Hepatocyte (in vitro differentiated cells): ENCODE measurements around the gene FAM170B. TPM values are rescaled to one million over a fixed set of nuclear protein-coding genes. Genes with fewer than 3 reads are reported as not detected.

Source experiments
- DNase-seq: peaks from one replicate; pipeline ENCODE4 v3.0.0-alpha.2; 2016; ENCODE audit warnings: low spot score
- H2AFZ ChIP-seq: fragments of 200-600 bp; sonication (generic); 2 replicates; pipeline ENCODE4 v1.6.0; 2016; ENCODE audit warnings: antibody characterized with exemption, mild to moderate bottlenecking
- H3K27ac ChIP-seq: fragments of 200-600 bp; sonication (generic); 2 replicates; pipeline ENCODE4 v1.5.1; 2016; ENCODE audit warnings: mild to moderate bottlenecking
- H3K27me3 ChIP-seq: fragments of 200-600 bp; sonication (generic); 2 replicates; pipeline ENCODE4 v1.6.1; 2016
- H3K36me3 ChIP-seq: fragments of 200-600 bp; sonication (generic); replicated peaks from 2 replicates; pipeline ENCODE4 v1.5.1; 2016; ENCODE audit warnings: low read depth; ENCODE audit not compliant: insufficient read depth
- H3K4me1 ChIP-seq: fragments of 200-600 bp; sonication (generic); 2 replicates; pipeline ENCODE4 v1.5.1; 2016; ENCODE audit warnings: mild to moderate bottlenecking, moderate library complexity; ENCODE audit not compliant: insufficient read depth
- H3K4me2 ChIP-seq: fragments of 200-600 bp; sonication (generic); 2 replicates; pipeline ENCODE4 v1.6.0; 2016
- H3K4me3 ChIP-seq: fragments of 200-600 bp; sonication (generic); 2 replicates; pipeline ENCODE4 v1.5.1; 2016; ENCODE audit warnings: mild to moderate bottlenecking
- H3K79me2 ChIP-seq: fragments of 200-600 bp; sonication (generic); 2 replicates; pipeline ENCODE4 v1.6.0; 2017; ENCODE audit warnings: mild to moderate bottlenecking
- H3K9me2 ChIP-seq: fragments of 200-600 bp; sonication (generic); replicated peaks from 2 replicates; pipeline ENCODE4 v1.6.0; 2017; ENCODE audit warnings: mild to moderate bottlenecking; ENCODE audit not compliant: insufficient read depth
- H3K9me3 ChIP-seq: fragments of 200-600 bp; sonication (generic); 2 replicates; pipeline ENCODE4 v1.5.1; 2016; ENCODE audit warnings: low read depth, mild to moderate bottlenecking
- H4K20me1 ChIP-seq: fragments of 200-600 bp; sonication (generic); 2 replicates; pipeline ENCODE4 v1.6.0; 2016; ENCODE audit warnings: mild to moderate bottlenecking; ENCODE audit not compliant: insufficient read depth, poor library complexity, severe bottlenecking
- CTCF ChIP-seq: fragments of 200-600 bp; sonication (generic); IDR thresholded peaks from 2 replicates; pipeline ENCODE4 v1.5.1; 2016; ENCODE audit warnings: antibody characterized with exemption, mild to moderate bottlenecking; ENCODE audit not compliant: poor library complexity
- EZH2 ChIP-seq: fragments of 200-600 bp; sonication (generic); IDR thresholded peaks from 2 replicates; pipeline ENCODE4 v1.6.1; 2016; ENCODE audit warnings: antibody characterized with exemption, mild to moderate bottlenecking, borderline replicate concordance
- EZH2phosphoT487 ChIP-seq: fragments of 200-600 bp; sonication (generic); IDR thresholded peaks from one replicate; pipeline ENCODE4 v1.6.1; 2018; ENCODE audit warnings: antibody characterized with exemption, mild to moderate bottlenecking, low read depth, moderate library complexity; ENCODE audit not compliant: unreplicated experiment, severe bottlenecking
- WGBS: methylation state at CpG from one replicate; pipeline ENCODE4 v1.1.6; 2016; ENCODE audit warnings: low lambda C conversion rate; ENCODE audit errors: missing lambda C conversion rate; 5-methylcytosine and 5-hydroxymethylcytosine counted together
- polyA plus RNA-seq: library from polyadenylated mRNA; unstranded; fragments of >200 nt; fragmentation: Nextera tagmentation; extraction: Ambion mirVana; gene quantifications from 2 replicates; pipeline ENCODE4 v1.2.1, GENCODE V29; 2016
- total RNA-seq: library from RNA; depleted of rRNA; stranded (reverse); fragments of >200 nt; gene quantifications from 2 replicates; pipeline ENCODE4 v1.2.3, GENCODE V29; 2014

The FAM170B gene
- total and polyA plus RNA-seq, 2 experiments from 2014 or later = not detected

- Histone ChIP-seq H3K4me3 (no peak overlapping the region), H4K20me1 (no peaks in the 10 kb centered on the region), H3K36me3 (no peaks in the 10 kb centered on the region), H3K4me2 (no peak overlapping the region), H2AFZ (no peak overlapping the region), H3K4me1 (peaks cover 24% of the 10 kb centered on the region), H3K9me3 (no peaks in the 10 kb centered on the region), H3K27ac (no peak overlapping the region), H3K79me2 (no peaks in the 10 kb centered on the region), H3K27me3 (no peaks in the 10 kb centered on the region), H3K9me2 (no peaks in the 10 kb centered on the region)
- WGBS = 92% methylated on average over 5 of the region's 5 CpGs
- DNase-seq = no peak
- TF ChIP-seq EZH2 (no peak), CTCF (no peak), EZH2phosphoT487 (no peak)
These were observed 6.7 kb upstream of the FAM170B start for GRCh38 chr10:49140304-49141177.

GRCh38 chr10:49139846-49140195, 6.0 kb upstream of the FAM170B start:
- no peak for DNase-seq

GRCh38 chr10:49139028-49139845, 5.4 kb upstream of the FAM170B start:
- Histone ChIP-seq H3K4me3 (no peak overlapping the region), H3K9me2 (no peaks in the 10 kb centered on the region), H3K4me2 (no peak overlapping the region), H3K4me1 (peaks cover 23% of the 10 kb centered on the region), H3K27ac (peak overlapping the region; percentile 69), H3K79me2 (no peaks in the 10 kb centered on the region), H3K36me3 (no peaks in the 10 kb centered on the region), H3K9me3 (no peaks in the 10 kb centered on the region), H3K27me3 (no peaks in the 10 kb centered on the region), H2AFZ (no peak overlapping the region), H4K20me1 (no peaks in the 10 kb centered on the region)
- TF ChIP-seq EZH2phosphoT487 = no peak
- no peak for DNase-seq
- 76% methylated on average over 8 of the region's 8 CpGs for WGBS

More at GRCh38 chr10:49139846-49140195, 6.0 kb upstream of the FAM170B start:
- no peaks in the 10 kb centered on the region for H3K79me2 ChIP-seq
- TF ChIP-seq EZH2phosphoT487 = no peak
- TF ChIP-seq EZH2 = no peak
- no peak for TF ChIP-seq CTCF
- H3K27me3 ChIP-seq = no peaks in the 10 kb centered on the region
- no peak overlapping the region for H3K4me3 ChIP-seq
- H3K36me3 ChIP-seq = no peaks in the 10 kb centered on the region
- peak overlapping the region; percentile 63 for H3K27ac ChIP-seq
- no peaks in the 10 kb centered on the region for H3K9me3 ChIP-seq
- no peaks in the 10 kb centered on the region for H3K9me2 ChIP-seq
- H3K4me2 ChIP-seq = no peak overlapping the region
- peaks cover 24% of the 10 kb centered on the region for H3K4me1 ChIP-seq
- no peaks in the 10 kb centered on the region for H4K20me1 ChIP-seq
- H2AFZ ChIP-seq = no peak overlapping the region
- 77% methylated on average over 4 of the region's 4 CpGs for WGBS

GRCh38 chr10:49138361-49138891, 4.6 kb upstream of the FAM170B start:
- 70% methylated on average over 7 of the region's 7 CpGs for WGBS
- Histone ChIP-seq H3K4me1 (peaks cover 17% of the 10 kb centered on the region), H3K27ac (peak overlapping the region; percentile 69), H3K36me3 (no peaks in the 10 kb centered on the region), H3K4me3 (no peak overlapping the region), H3K9me2 (no peaks in the 10 kb centered on the region), H3K79me2 (no peaks in the 10 kb centered on the region), H4K20me1 (no peaks in the 10 kb centered on the region), H3K4me2 (no peak overlapping the region), H3K9me3 (no peaks in the 10 kb centered on the region), H3K27me3 (no peaks in the 10 kb centered on the region), H2AFZ (no peak overlapping the region)
- TF ChIP-seq EZH2phosphoT487 (no peak), CTCF (no peak), EZH2 (no peak)
- DNase-seq = peak; percentile 41
